Measurements from ENCODE around the gene MBNL1. TPM values are rescaled to one million over a fixed set of nuclear protein-coding genes. Genes with fewer than 3 reads are reported as not detected.

The MBNL1 gene
- polyA plus RNA-seq, 1 donor from 2014 or later, result 12.7 TPM

DNA sequence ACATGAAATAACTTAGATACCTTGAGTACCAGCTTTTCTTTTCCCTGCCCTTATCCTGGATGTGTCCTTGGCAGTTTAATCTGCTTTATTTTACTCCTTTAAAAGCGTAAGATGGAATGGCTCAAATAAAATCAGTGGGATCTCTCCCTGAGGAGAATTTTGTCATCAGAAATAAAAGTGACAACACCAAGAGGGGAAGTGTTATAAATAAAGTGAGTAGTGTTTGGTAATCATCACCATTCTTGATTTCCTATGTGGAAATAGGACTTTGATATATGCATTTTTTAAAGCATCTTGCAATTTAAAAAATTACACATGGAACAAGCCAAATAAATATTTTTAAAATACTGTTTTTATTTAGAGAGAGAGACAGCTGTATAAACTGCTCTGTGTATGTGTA, 76.5 kb downstream of the MBNL1 start:
- H3K9me2 ChIP-seq (ENCODE audit: insufficient read depth, low read length), result no peaks in the 10 kb centered on the region
- no peaks in the 10 kb centered on the region for H3K27me3 ChIP-seq (ENCODE audit: insufficient read depth, low read depth, low read length)
- no peak for TF ChIP-seq SMC3 (conservative IDR thresholded peaks at IDR 0.05; ENCODE audit: poor library complexity)
- TF ChIP-seq CTCF (IDR thresholded peaks at IDR 0.05; ENCODE audit: poor library complexity, severe bottlenecking), result no peak
- no peak for TF ChIP-seq RAD21 (conservative IDR thresholded peaks at IDR 0.05)
- no peak for TF ChIP-seq TAF1 (IDR thresholded peaks at IDR 0.05; ENCODE audit: low read depth)
- TF ChIP-seq, protein P1, sequence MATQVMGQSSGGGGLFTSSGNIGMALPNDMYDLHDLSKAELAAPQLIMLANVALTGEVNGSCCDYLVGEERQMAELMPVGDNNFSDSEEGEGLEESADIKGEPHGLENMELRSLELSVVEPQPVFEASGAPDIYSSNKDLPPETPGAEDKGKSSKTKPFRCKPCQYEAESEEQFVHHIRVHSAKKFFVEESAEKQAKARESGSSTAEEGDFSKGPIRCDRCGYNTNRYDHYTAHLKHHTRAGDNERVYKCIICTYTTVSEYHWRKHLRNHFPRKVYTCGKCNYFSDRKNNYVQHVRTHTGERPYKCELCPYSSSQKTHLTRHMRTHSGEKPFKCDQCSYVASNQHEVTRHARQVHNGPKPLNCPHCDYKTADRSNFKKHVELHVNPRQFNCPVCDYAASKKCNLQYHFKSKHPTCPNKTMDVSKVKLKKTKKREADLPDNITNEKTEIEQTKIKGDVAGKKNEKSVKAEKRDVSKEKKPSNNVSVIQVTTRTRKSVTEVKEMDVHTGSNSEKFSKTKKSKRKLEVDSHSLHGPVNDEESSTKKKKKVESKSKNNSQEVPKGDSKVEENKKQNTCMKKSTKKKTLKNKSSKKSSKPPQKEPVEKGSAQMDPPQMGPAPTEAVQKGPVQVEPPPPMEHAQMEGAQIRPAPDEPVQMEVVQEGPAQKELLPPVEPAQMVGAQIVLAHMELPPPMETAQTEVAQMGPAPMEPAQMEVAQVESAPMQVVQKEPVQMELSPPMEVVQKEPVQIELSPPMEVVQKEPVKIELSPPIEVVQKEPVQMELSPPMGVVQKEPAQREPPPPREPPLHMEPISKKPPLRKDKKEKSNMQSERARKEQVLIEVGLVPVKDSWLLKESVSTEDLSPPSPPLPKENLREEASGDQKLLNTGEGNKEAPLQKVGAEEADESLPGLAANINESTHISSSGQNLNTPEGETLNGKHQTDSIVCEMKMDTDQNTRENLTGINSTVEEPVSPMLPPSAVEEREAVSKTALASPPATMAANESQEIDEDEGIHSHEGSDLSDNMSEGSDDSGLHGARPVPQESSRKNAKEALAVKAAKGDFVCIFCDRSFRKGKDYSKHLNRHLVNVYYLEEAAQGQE (IDR thresholded peaks at IDR 0.05; ENCODE audit: borderline replicate concordance), result no peak
- no peaks in the 10 kb centered on the region for H3F3A ChIP-seq (ENCODE audit: insufficient read depth, low read length, poor library complexity, severe bottlenecking)
- H3K4me2 ChIP-seq (ENCODE audit: low read length), result no peak overlapping the region
- no peak overlapping the region for H3K9ac ChIP-seq (ENCODE audit: low read length)
- peaks cover 10% of the 10 kb centered on the region for H3K79me2 ChIP-seq (replicated peaks; ENCODE audit: insufficient read depth, low read length)
- no peak overlapping the region for H3K27ac ChIP-seq (ENCODE audit: low read length)
- no peaks in the 10 kb centered on the region for H4K20me1 ChIP-seq (ENCODE audit: insufficient read depth)
- H2AFZ ChIP-seq (ENCODE audit: low read depth, low read length), result no peak overlapping the region
- no peaks in the 10 kb centered on the region for H3K9me3 ChIP-seq (ENCODE audit: low read length)
- H3K4me3 ChIP-seq (ENCODE audit: low read length), result no peak overlapping the region
- H3K36me3 ChIP-seq (ENCODE audit: insufficient read depth, low read length), result no peaks in the 10 kb centered on the region

- Histone ChIP-seq H2AFZ (ENCODE audit: low read depth, low read length) (no peak overlapping the region), H3K27me3 (ENCODE audit: insufficient read depth, low read depth, low read length) (no peaks in the 10 kb centered on the region), H3K9me3 (ENCODE audit: low read length) (no peaks in the 10 kb centered on the region), H3K27ac (ENCODE audit: low read length) (no peak overlapping the region), H4K20me1 (ENCODE audit: insufficient read depth) (no peaks in the 10 kb centered on the region), H3K36me3 (ENCODE audit: insufficient read depth, low read length) (no peaks in the 10 kb centered on the region), H3K79me2 (replicated peaks; ENCODE audit: insufficient read depth, low read length) (peaks cover 10% of the 10 kb centered on the region), H3K9ac (ENCODE audit: low read length) (no peak overlapping the region), H3K4me2 (ENCODE audit: low read length) (no peak overlapping the region), H3F3A (ENCODE audit: insufficient read depth, low read length, poor library complexity, severe bottlenecking) (no peaks in the 10 kb centered on the region), H3K4me3 (ENCODE audit: low read length) (no peak overlapping the region), H3K9me2 (ENCODE audit: insufficient read depth, low read length) (no peaks in the 10 kb centered on the region)
- no peak for TF ChIP-seq MXI1 (conservative IDR thresholded peaks at IDR 0.05; ENCODE audit: poor library complexity, severe bottlenecking)
- no peak for TF ChIP-seq CTCF (IDR thresholded peaks at IDR 0.05; ENCODE audit: poor library complexity, severe bottlenecking)
- TF ChIP-seq TAF1 (IDR thresholded peaks at IDR 0.05; ENCODE audit: low read depth), result no peak
- TF ChIP-seq POLR2AphosphoS5 (IDR thresholded peaks at IDR 0.05), result no peak
- TF ChIP-seq, protein P1 (IDR thresholded peaks at IDR 0.05; ENCODE audit: borderline replicate concordance), result no peak
- no peak for TF ChIP-seq RAD21 (conservative IDR thresholded peaks at IDR 0.05)
- TF ChIP-seq EP300 (conservative IDR thresholded peaks at IDR 0.05; ENCODE audit: poor library complexity, severe bottlenecking), result no peak
- no peak for TF ChIP-seq EZH2 (IDR thresholded peaks at IDR 0.05; ENCODE audit: borderline replicate concordance, insufficient read depth, low read length, poor library complexity, severe bottlenecking)
- no peak for TF ChIP-seq SMC3 (conservative IDR thresholded peaks at IDR 0.05; ENCODE audit: poor library complexity)
These were observed 77.3 kb downstream of the MBNL1 start for GRCh38 chr3:152346058-152346457.

All from neural cell (in vitro differentiated cells).